DND-41 (cell line): ENCODE results near the gene ZNF429.
"Not testable (repeated sequence)": the region's sequence is repeated elsewhere in the genome, so short reads cannot be mapped to it uniquely, and the experiment has no call there.

Source experiments
- ATAC-seq: fragments of 200-7000 bp; cut with Tn5 transposase; 3 replicates; pipeline ENCODE4 v1.9.1; 2021; ENCODE audit warnings: low read depth; ENCODE audit not compliant: insufficient read depth
- DNase-seq: peaks from one replicate; pipeline ENCODE4 v3.0.0-alpha.2; 2020
- H2AFZ ChIP-seq: 2 replicates; pipeline ENCODE4 v1.6.0; 2012; ENCODE audit warnings: low read depth, low read length
- H3K27ac ChIP-seq: 2 replicates; pipeline ENCODE4 v1.5.1; 2012; ENCODE audit warnings: low read length, inconsistent platforms
- H3K27me3 ChIP-seq: fragments of 200-600 bp; sonication (generic); 2 replicates; pipeline ENCODE4 v1.6.0; 2012; ENCODE audit warnings: low read length, mild to moderate bottlenecking, inconsistent platforms; ENCODE audit not compliant: insufficient read depth, poor library complexity
- H3K36me3 ChIP-seq: 2 replicates; pipeline ENCODE4 v1.5.1; 2012; ENCODE audit warnings: low read length, inconsistent platforms; ENCODE audit not compliant: insufficient read depth
- H3K4me1 ChIP-seq: 2 replicates; pipeline ENCODE4 v1.5.1; 2012; ENCODE audit warnings: mild to moderate bottlenecking, low read length; ENCODE audit not compliant: insufficient read depth
- H3K4me2 ChIP-seq: 2 replicates; pipeline ENCODE4 v1.6.0; 2012; ENCODE audit warnings: mild to moderate bottlenecking, moderate library complexity, low read length, inconsistent platforms; ENCODE audit not compliant: insufficient read depth
- H3K4me3 ChIP-seq, 2 experiments: fragments of 200-600 bp in 1 of 2; shearing (Covaris generic) in 1 of 2; 2 replicates each; pipeline ENCODE4 v1.5.1; 2012 to 2016; ENCODE audit warnings: inconsistent platforms in 2 of 2, low read length in 2 of 2, mild to moderate bottlenecking in 2 of 2, low read depth in 1 of 2, moderate library complexity in 1 of 2
- H3K79me2 ChIP-seq: 2 replicates; pipeline ENCODE4 v1.6.0; 2012; ENCODE audit warnings: low read length, inconsistent platforms; ENCODE audit not compliant: insufficient read depth
- H3K9ac ChIP-seq: 2 replicates; pipeline ENCODE4 v1.6.0; 2012; ENCODE audit warnings: low read depth, mild to moderate bottlenecking, inconsistent platforms, low read length, moderate library complexity
- H3K9me3 ChIP-seq: 2 replicates; pipeline ENCODE4 v1.5.1; 2012; ENCODE audit warnings: low read length, moderate library complexity, mild to moderate bottlenecking, inconsistent platforms; ENCODE audit not compliant: insufficient read depth, severe bottlenecking
- H4K20me1 ChIP-seq: 2 replicates; pipeline ENCODE4 v1.6.0; 2012; ENCODE audit warnings: low read length; ENCODE audit not compliant: insufficient read depth
- CTCF ChIP-seq: IDR thresholded peaks from 2 replicates; pipeline ENCODE4 v1.5.1; 2012; ENCODE audit warnings: borderline replicate concordance, low read length, moderate library complexity, mild to moderate bottlenecking; ENCODE audit not compliant: poor library complexity, severe bottlenecking; ENCODE audit errors: extremely low read depth
- EZH2 ChIP-seq: IDR thresholded peaks from 3 replicates; pipeline ENCODE4 v1.6.1; 2012; ENCODE audit warnings: borderline replicate concordance, low read depth, mild to moderate bottlenecking, moderate library complexity, low read length, inconsistent platforms; ENCODE audit not compliant: severe bottlenecking

The ZNF429 gene

GRCh38 chr19:21564406-21564805, 59.0 kb downstream of the ZNF429 start:
- Histone ChIP-seq H3K4me3 (no peak overlapping the region), H3K9ac (no peak overlapping the region), H4K20me1 (no peaks in the 10 kb centered on the region), H3K36me3 (peaks cover 36% of the 10 kb centered on the region), H3K4me2 (no peak overlapping the region), H2AFZ (no peak overlapping the region), H3K9me3 (no peaks in the 10 kb centered on the region), H3K4me1 (peaks cover 20% of the 10 kb centered on the region), H3K27me3 (no peaks in the 10 kb centered on the region), H3K27ac (0 out of 2 replicates have a peak overlapping the region, but pooled peaks have one; percentile 7), H3K79me2 (peaks cover 77% of the 10 kb centered on the region)
- DNase-seq (no peak), ATAC-seq (no peak)
- TF ChIP-seq EZH2 (no peak), CTCF (no peak)

- no peaks in the 10 kb centered on the region for H4K20me1 ChIP-seq
- no peak overlapping the region for H3K9ac ChIP-seq
- H3K27me3 ChIP-seq = no peaks in the 10 kb centered on the region
- peaks cover 43% of the 10 kb centered on the region for H3K36me3 ChIP-seq
- H3K27ac ChIP-seq = no peak overlapping the region
- no peak overlapping the region for H3K4me2 ChIP-seq
- H2AFZ ChIP-seq = no peak overlapping the region
- peaks cover 69% of the 10 kb centered on the region for H3K79me2 ChIP-seq
- no peaks in the 10 kb centered on the region for H3K9me3 ChIP-seq
- ATAC-seq (no peak), DNase-seq (no peak)
- H3K4me1 ChIP-seq = peaks cover 31% of the 10 kb centered on the region
- H3K4me3 ChIP-seq = no peak overlapping the region
- no peak for TF ChIP-seq CTCF
- no peak for TF ChIP-seq EZH2
These were observed 60.7 kb downstream of the ZNF429 start for GRCh38 chr19:21566073-21566472.

- H2AFZ ChIP-seq = not testable (repeated sequence)
- peaks cover 49% of the 10 kb centered on the region for H3K36me3 ChIP-seq
These were observed 62.4 kb downstream of the ZNF429 start for GRCh38 chr19:21567806-21568205.

GRCh38 chr19:21568816-21569493, 63.6 kb downstream of the ZNF429 start:
- Histone ChIP-seq H3K79me2 (peaks cover 52% of the 10 kb centered on the region), H3K27me3 (no peaks in the 10 kb centered on the region), H3K4me2 (peak overlapping the region; percentile 66), H3K4me1 (peaks cover 31% of the 10 kb centered on the region), H3K27ac (peak overlapping the region; percentile 89), H3K36me3 (peaks cover 50% of the 10 kb centered on the region), H4K20me1 (no peaks in the 10 kb centered on the region), H3K9ac (peak overlapping the region; percentile 69), H2AFZ (peak overlapping the region; percentile 66; the same call in 1 of the 2 replicates), H3K4me3 (peak overlapping the region; percentile 41 to 71; a peak in 3 of 4 replicates), H3K9me3 (no peaks in the 10 kb centered on the region)
- no peak for TF ChIP-seq EZH2
- no peak for TF ChIP-seq CTCF
- ATAC-seq = peak; percentile 95
- DNase-seq = peak; percentile 93

More at GRCh38 chr19:21567806-21568205, 62.4 kb downstream of the ZNF429 start:
- Histone ChIP-seq H3K4me1 (peaks cover 31% of the 10 kb centered on the region), H3K27ac (peak overlapping the region; percentile 62), H3K79me2 (peaks cover 61% of the 10 kb centered on the region), H3K4me2 (peak overlapping the region; percentile 66), H3K4me3 (peak overlapping the region in 1 of 2 experiments; percentile 50; a peak in 2 of 4 replicates), H3K9ac (peak overlapping the region; percentile 69; the same call in 1 of the 2 replicates)
- not testable (repeated sequence) for DNase-seq, H3K9me3 ChIP-seq, ATAC-seq, H4K20me1 ChIP-seq, H3K27me3 ChIP-seq
